Kidney (tissue), 14 donors: ENCODE measurements around the gene HRG. TPM values are rescaled to one million over a fixed set of nuclear protein-coding genes. Genes with fewer than 3 reads are reported as not detected.
A peak's percentile ranks its signal among the peaks of the same experiment; 100 is the strongest.

ENCODE experiments used
- DNase-seq, 5 donors: peaks; one replicate each; pipeline ENCODE4 v3.0.0-alpha.2; 2013 to 2020
- FAIRE-seq: peaks from 2 replicates; lab custom pipeline; 2012; peaks lifted over from hg19 to GRCh38; lab: Jason Lieb, UNC
- H3K27ac ChIP-seq, 2 donors: one replicate each; pipeline ENCODE4 v1.7.0; 2013; ENCODE audit warnings: low read depth in 2 of 2, low read length in 2 of 2, inconsistent platforms in 1 of 2
- H3K27me3 ChIP-seq: one replicate; pipeline ENCODE4 v1.7.1; 2013; ENCODE audit warnings: low read length, inconsistent platforms; ENCODE audit not compliant: control insufficient read depth, insufficient read depth
- H3K36me3 ChIP-seq, 3 donors: one replicate each; pipeline versions ENCODE4 v1.7.0 to v1.7.1; 2013; ENCODE audit warnings: low read length in 3 of 3, control low read depth in 1 of 3, inconsistent platforms in 1 of 3; ENCODE audit not compliant: insufficient read depth in 3 of 3, control insufficient read depth in 2 of 3
- H3K4me1 ChIP-seq, 3 donors: one replicate each; pipeline versions ENCODE4 v1.7.0 to v1.7.1; 2013; ENCODE audit warnings: low read length in 3 of 3, inconsistent platforms in 1 of 3, low read depth in 1 of 3; ENCODE audit not compliant: control insufficient read depth in 2 of 3, insufficient read depth in 2 of 3
- H3K4me3 ChIP-seq, 3 donors: one replicate each; pipeline versions ENCODE4 v1.7.0 to v1.8.1; 2013; ENCODE audit warnings: low read length in 3 of 3, control low read depth in 1 of 3, inconsistent platforms in 1 of 3
- H3K9ac ChIP-seq, 3 donors: one replicate each; pipeline versions ENCODE4 v1.7.0 to v1.7.1; 2013; ENCODE audit warnings: low read length in 3 of 3, control low read depth in 1 of 3, inconsistent platforms in 1 of 3
- H3K9me3 ChIP-seq, 3 donors: one replicate each; pipeline versions ENCODE4 v1.7.0 to v1.7.1; 2013; ENCODE audit warnings: low read length in 3 of 3, control low read depth in 1 of 3, inconsistent platforms in 1 of 3; ENCODE audit not compliant: control insufficient read depth in 2 of 3, insufficient read depth in 1 of 3
- intact Hi-C: fragments of 100-400 bp; cut with DNase I; formaldehyde crosslinking; loops from one replicate; pipeline ENCODE4 v1.11.1; 2022
- polyA plus RNA-seq: library from polyadenylated mRNA; stranded (reverse); fragments of 350-450 nt; fragmentation: Illumina TruSeq; extraction: RNeasy Lipid Tissue Mini Kit (QIAGEN cat#74804); gene quantifications from one replicate; pipeline ENCODE4 v1.2.3, GENCODE V29; 2014; ENCODE audit warnings: low read depth, low replicate concordance; ENCODE audit not compliant: insufficient read depth
- total RNA-seq: library from RNA; stranded (reverse); fragmentation: NEBNext Ultra II Directional; extraction: Animal tissue kit (Norgen Biotek cat#: 25700); gene quantifications from one replicate; pipeline ENCODE4 v1.2.1, GENCODE V29; 2021
- TF ChIP-seq, protein P1 (sequence below): IDR thresholded peaks from 3 replicates; pipeline ENCODE4 v1.5.1; 2012; ENCODE audit warnings: mild to moderate bottlenecking, moderate library complexity, borderline replicate concordance; ENCODE audit not compliant: insufficient read depth; ENCODE audit errors: extremely low read depth
- donor health status: control.
- donor health status: control.
- donor health status: control.
- donor health status: control.
- donor health status: control.
- donor health status: DM: yes; HTN: yes; CAD: no.
- donor health status: Normal renal cell carcinoma (clear cell type).

The HRG gene
- total and polyA plus RNA-seq, 2 donors from 2014 or later: 0.35 to 22.8 TPM

DNA sequence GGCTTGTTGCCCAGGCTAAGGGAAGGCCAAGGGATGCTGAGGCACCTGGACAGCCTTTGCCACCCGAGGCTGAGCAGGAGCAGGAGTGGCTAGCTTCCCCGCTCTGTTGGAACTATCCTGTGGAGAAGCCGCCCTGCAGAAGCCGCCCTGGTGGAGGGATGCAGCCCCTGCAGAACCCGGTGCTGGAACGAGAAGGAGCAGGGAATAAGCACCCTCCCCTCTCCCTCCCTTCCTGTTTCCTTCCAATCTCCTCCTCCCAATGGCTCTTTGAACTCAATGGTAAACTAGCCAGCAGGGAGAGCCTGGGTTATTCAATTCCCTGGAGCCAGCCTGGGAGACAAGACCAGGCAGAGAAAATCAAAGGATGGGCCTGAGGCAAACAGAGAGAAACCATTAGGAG is 11.8 kb upstream of the HRG start:
- TF ChIP-seq, protein P1, sequence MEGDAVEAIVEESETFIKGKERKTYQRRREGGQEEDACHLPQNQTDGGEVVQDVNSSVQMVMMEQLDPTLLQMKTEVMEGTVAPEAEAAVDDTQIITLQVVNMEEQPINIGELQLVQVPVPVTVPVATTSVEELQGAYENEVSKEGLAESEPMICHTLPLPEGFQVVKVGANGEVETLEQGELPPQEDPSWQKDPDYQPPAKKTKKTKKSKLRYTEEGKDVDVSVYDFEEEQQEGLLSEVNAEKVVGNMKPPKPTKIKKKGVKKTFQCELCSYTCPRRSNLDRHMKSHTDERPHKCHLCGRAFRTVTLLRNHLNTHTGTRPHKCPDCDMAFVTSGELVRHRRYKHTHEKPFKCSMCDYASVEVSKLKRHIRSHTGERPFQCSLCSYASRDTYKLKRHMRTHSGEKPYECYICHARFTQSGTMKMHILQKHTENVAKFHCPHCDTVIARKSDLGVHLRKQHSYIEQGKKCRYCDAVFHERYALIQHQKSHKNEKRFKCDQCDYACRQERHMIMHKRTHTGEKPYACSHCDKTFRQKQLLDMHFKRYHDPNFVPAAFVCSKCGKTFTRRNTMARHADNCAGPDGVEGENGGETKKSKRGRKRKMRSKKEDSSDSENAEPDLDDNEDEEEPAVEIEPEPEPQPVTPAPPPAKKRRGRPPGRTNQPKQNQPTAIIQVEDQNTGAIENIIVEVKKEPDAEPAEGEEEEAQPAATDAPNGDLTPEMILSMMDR: no peak
- FAIRE-seq (no peak), DNase-seq (peak in 2 of 5 donors; percentile 8 to 36)
- H3K36me3 ChIP-seq: no peaks in the 10 kb centered on the region
- H3K4me3 ChIP-seq: no peak overlapping the region
- no peaks in the 10 kb centered on the region for H3K27me3 ChIP-seq
- intact Hi-C loops: no loop called here
- H3K9me3 ChIP-seq: no peaks in the 10 kb centered on the region
- no peak overlapping the region for H3K9ac ChIP-seq
- no peak overlapping the region for H3K27ac ChIP-seq
- H3K4me1 ChIP-seq: no peaks in the 10 kb centered on the region

DNA sequence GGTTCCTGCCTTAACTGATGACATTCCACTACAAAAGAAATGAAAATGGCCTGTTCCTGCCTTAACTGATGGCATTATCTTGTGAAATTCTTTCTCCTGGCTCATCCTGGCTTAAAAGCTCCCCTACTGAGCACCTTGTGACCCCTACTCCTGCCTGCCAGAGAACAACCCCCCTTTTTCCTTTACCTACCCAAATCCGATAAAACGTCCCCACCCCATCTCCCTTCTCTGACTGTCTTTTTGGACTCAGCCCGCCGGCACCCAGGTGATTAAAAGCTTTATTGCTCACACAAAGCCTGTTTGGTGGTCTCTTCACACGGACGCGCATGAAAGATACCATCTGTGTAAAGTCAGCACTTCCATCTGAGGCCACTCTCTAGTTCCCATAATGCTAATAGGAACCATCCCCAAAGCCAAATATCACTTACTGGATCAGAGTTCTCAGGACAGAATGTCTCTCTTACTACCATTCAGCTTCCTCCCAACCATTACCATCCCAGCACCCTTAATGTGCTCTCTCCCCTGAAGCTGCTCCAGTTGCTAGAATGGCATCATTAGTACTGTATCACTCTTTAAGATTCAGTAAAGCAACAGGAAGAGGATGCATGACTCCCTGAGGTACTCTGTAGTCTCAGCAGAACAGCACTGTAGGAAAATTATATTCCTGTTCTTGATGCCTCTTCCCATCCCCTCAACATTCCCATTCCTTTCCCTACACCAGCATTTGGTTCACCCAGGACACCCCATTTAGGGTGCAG is 2.3 kb upstream of the HRG start:
- H3K36me3 ChIP-seq: no peaks in the 10 kb centered on the region
- no peak for FAIRE-seq

DNA sequence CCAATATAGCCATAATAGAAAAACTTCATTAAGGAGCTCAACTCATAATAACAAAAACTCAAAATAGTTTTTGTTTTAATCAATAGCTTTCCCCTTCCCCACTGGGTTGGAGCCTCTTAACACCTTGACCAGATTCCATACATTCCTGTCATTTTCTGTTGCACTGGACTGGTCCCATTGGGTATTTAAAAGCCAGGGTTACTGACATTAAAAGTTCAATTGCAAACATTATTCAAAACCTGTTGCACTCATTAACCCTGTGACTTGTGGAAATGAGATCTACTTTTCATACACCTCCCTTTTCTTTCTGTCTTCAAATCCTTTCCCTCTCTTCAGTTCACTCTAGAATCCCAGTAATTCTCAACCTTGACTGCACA is 1.7 kb upstream of the HRG start:
- Histone ChIP-seq H3K36me3 (no peaks in the 10 kb centered on the region), H3K9ac (peak overlapping the region in 1 of 3 donors; percentile 0), H3K27ac (peak overlapping the region; percentile 11 to 69), H3K9me3 (no peaks in the 10 kb centered on the region), H3K4me3 (peak overlapping the region in 1 of 3 donors; percentile 27), H3K4me1 (peaks cover 0 to 7% (median 6%) of the 10 kb centered on the region in 3 donors), H3K27me3 (no peaks in the 10 kb centered on the region)
- FAIRE-seq (no peak), DNase-seq (peak in 2 of 5 donors; percentile 19 to 26)
- TF ChIP-seq, protein P1: no peak
- intact Hi-C loops: no loop called here

More for the DNA sequence above, 2.3 kb upstream of the HRG start:
- H3K4me1 ChIP-seq: peaks cover 0 to 7% (median 6%) of the 10 kb centered on the region in 3 donors
- H3K9me3 ChIP-seq: no peaks in the 10 kb centered on the region
- peak overlapping the region in 1 of 2 donors; percentile 49 for H3K27ac ChIP-seq
- H3K27me3 ChIP-seq: no peaks in the 10 kb centered on the region
- TF ChIP-seq, protein P1: no peak
- DNase-seq: no peak
- H3K4me3 ChIP-seq: peak overlapping the region in 1 of 3 donors; percentile 27
- intact Hi-C loops: no loop called here
- H3K9ac ChIP-seq: no peak overlapping the region
